H1 (cell line): ENCODE data around the gene FLNC.

ENCODE experiments used
- CHD1 ChIP-seq: IDR thresholded peaks from 2 replicates; pipeline ENCODE4 v1.6.1; 2012; ENCODE audit warnings: low read depth, low read length, improper control_type of control experiment
- EP300 ChIP-seq, 2 experiments: IDR thresholded peaks; 1 replicate in 1 of 2; 2 replicates in 1 of 2; pipeline ENCODE4 v1.6.1; 2011 to 2012; ENCODE audit warnings: low read depth in 2 of 2, low read length in 2 of 2, mild to moderate bottlenecking in 2 of 2, borderline replicate concordance in 1 of 2, inconsistent platforms in 1 of 2, moderate library complexity in 1 of 2
- EZH2 ChIP-seq: fragments of 200-600 bp; sonication (generic); IDR thresholded peaks from 2 replicates; pipeline ENCODE4 v1.7.1; 2012; ENCODE audit warnings: low read depth, mild to moderate bottlenecking, moderate library complexity, low read length, inconsistent platforms; ENCODE audit not compliant: severe bottlenecking
- HDAC2 ChIP-seq, 2 experiments: fragments of 300-600 bp in 1 of 2; sonication (generic) in 1 of 2; IDR thresholded peaks; 2 replicates each; pipeline ENCODE4 v1.6.1; 2011 to 2012; ENCODE audit warnings: low read depth in 2 of 2, low read length in 2 of 2, mild to moderate bottlenecking in 2 of 2, moderate library complexity in 2 of 2, borderline replicate concordance in 1 of 2, inconsistent platforms in 1 of 2
- KDM5A ChIP-seq: fragments of 200-600 bp; IDR thresholded peaks from 2 replicates; pipeline ENCODE4 v1.7.1; 2012; ENCODE audit warnings: mild to moderate bottlenecking, low read length, inconsistent platforms, mixed read lengths
- NANOG ChIP-seq: IDR thresholded peaks from 2 replicates; pipeline ENCODE4 v1.6.1; 2011; ENCODE audit warnings: low read length, low read depth, mild to moderate bottlenecking, inconsistent platforms; ENCODE audit not compliant: insufficient read depth, poor library complexity, severe bottlenecking
- POLR2A ChIP-seq, 2 experiments: IDR thresholded peaks; 1 replicate in 1 of 2; 2 replicates in 1 of 2; pipeline ENCODE4 v1.6.1; 2011; ENCODE audit warnings: low read depth in 2 of 2, low read length in 2 of 2, mild to moderate bottlenecking in 2 of 2; ENCODE audit errors: control extremely low read depth in 1 of 2
- POLR2AphosphoS5 ChIP-seq: IDR thresholded peaks from 2 replicates; pipeline ENCODE4 v1.6.1; 2011; ENCODE audit warnings: low read depth, low read length
- RAD21 ChIP-seq, 2 experiments: IDR thresholded peaks in 1 of 2; conservative IDR thresholded peaks in 1 of 2; 2 replicates each; pipeline ENCODE4 v1.6.1; 2011; ENCODE audit warnings: low read depth in 2 of 2, low read length in 2 of 2, improper control_type of control experiment in 1 of 2, inconsistent platforms in 1 of 2, mild to moderate bottlenecking in 1 of 2, moderate library complexity in 1 of 2
- TAF1 ChIP-seq: IDR thresholded peaks from 2 replicates; pipeline ENCODE4 v1.6.1; 2011; ENCODE audit warnings: mild to moderate bottlenecking, low read depth, low read length
- TEAD4 ChIP-seq: IDR thresholded peaks from 2 replicates; pipeline ENCODE4 v1.6.1; 2012; ENCODE audit warnings: low read depth, low read length, inconsistent platforms, mixed read lengths
- YY1 ChIP-seq: IDR thresholded peaks from 2 replicates; pipeline ENCODE4 v1.6.1; 2011; ENCODE audit warnings: low read depth, mild to moderate bottlenecking, low read length
- TF ChIP-seq, protein P1 (sequence below): IDR thresholded peaks from 2 replicates; pipeline ENCODE4 v1.6.1; 2011; ENCODE audit warnings: low read depth, mild to moderate bottlenecking, low read length; ENCODE audit not compliant: insufficient read depth
- TF ChIP-seq, protein P2 (sequence below), 3 experiments: IDR thresholded peaks; 1 replicate in 2 of 3; 2 replicates in 1 of 3; pipeline versions ENCODE4 v1.5.1 to v1.6.1; 2011; ENCODE audit warnings: low read length in 3 of 3, mild to moderate bottlenecking in 3 of 3, inconsistent platforms in 2 of 3, low read depth in 1 of 3, moderate library complexity in 1 of 3; ENCODE audit not compliant: insufficient read depth in 1 of 3; ENCODE audit errors: control extremely low read depth in 1 of 3

DNA sequence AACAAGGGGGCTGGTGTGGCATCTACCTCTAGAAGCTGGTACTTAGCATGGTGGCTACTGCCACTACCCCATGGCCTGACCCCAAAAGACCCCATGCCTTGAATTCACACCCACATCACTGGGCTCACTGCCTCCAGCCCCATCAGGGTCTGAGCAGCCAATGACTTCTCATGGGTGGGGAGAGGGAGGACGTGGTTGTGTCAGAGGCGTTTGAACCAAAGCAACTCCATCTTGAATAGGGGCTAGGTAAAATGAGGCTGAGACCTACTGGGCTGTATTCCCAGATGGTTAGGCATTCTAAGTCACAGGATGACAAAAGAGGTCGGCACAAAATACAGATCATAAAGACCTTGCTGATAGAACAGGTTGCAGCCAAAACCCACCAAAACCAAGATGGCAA lies 65.1 kb downstream of the FLNC start:
- no peak for TF ChIP-seq POLR2AphosphoS5
- no peak for TF ChIP-seq KDM5A
- TF ChIP-seq, protein P1, sequence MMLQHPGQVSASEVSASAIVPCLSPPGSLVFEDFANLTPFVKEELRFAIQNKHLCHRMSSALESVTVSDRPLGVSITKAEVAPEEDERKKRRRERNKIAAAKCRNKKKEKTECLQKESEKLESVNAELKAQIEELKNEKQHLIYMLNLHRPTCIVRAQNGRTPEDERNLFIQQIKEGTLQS: no peak
- no peak for TF ChIP-seq TEAD4
- TF ChIP-seq RAD21 (IDR thresholded peaks at IDR 0.05 in 1 of 2, conservative IDR thresholded peaks at IDR 0.05 in 1 of 2; ENCODE audit: low read depth in 2 of 2, low read length in 2 of 2): no peak
- no peak for TF ChIP-seq NANOG
- TF ChIP-seq, protein P2, sequence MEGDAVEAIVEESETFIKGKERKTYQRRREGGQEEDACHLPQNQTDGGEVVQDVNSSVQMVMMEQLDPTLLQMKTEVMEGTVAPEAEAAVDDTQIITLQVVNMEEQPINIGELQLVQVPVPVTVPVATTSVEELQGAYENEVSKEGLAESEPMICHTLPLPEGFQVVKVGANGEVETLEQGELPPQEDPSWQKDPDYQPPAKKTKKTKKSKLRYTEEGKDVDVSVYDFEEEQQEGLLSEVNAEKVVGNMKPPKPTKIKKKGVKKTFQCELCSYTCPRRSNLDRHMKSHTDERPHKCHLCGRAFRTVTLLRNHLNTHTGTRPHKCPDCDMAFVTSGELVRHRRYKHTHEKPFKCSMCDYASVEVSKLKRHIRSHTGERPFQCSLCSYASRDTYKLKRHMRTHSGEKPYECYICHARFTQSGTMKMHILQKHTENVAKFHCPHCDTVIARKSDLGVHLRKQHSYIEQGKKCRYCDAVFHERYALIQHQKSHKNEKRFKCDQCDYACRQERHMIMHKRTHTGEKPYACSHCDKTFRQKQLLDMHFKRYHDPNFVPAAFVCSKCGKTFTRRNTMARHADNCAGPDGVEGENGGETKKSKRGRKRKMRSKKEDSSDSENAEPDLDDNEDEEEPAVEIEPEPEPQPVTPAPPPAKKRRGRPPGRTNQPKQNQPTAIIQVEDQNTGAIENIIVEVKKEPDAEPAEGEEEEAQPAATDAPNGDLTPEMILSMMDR (IDR thresholded peaks at IDR 0.05; ENCODE audit: control extremely low read depth in 1 of 3, insufficient read depth in 1 of 3, low read depth in 1 of 3, low read length in 3 of 3): no peak
- TF ChIP-seq CHD1: no peak
- no peak for TF ChIP-seq EP300 (IDR thresholded peaks at IDR 0.05; ENCODE audit: borderline replicate concordance in 1 of 2, low read depth in 2 of 2, low read length in 2 of 2)
- TF ChIP-seq TAF1: no peak
- TF ChIP-seq POLR2A (IDR thresholded peaks at IDR 0.05; ENCODE audit: control extremely low read depth in 1 of 2, low read depth in 2 of 2, low read length in 2 of 2): no peak
- TF ChIP-seq EZH2: no peak
- TF ChIP-seq HDAC2 (IDR thresholded peaks at IDR 0.05; ENCODE audit: borderline replicate concordance in 1 of 2, low read depth in 2 of 2, low read length in 2 of 2): no peak
- TF ChIP-seq YY1: no peak
